GM21717 (cell line): ENCODE data around the gene IKZF2.

ENCODE experiments used
- ATAC-seq: cut with Tn5 transposase; IDR thresholded peaks from one replicate; pipeline ENCODE4 v1.9.1; 2021; ENCODE audit warnings: mild to moderate bottlenecking, moderate library complexity; ENCODE audit not compliant: unreplicated experiment

The IKZF2 gene

GRCh38 chr2:213156717-213157116 is 5.3 kb upstream of the IKZF2 start:
- no peak for ATAC-seq

- ATAC-seq, result no peak
Observed at GRCh38 chr2:213152888-213153287, 1.5 kb upstream of the IKZF2 start.

DNA sequence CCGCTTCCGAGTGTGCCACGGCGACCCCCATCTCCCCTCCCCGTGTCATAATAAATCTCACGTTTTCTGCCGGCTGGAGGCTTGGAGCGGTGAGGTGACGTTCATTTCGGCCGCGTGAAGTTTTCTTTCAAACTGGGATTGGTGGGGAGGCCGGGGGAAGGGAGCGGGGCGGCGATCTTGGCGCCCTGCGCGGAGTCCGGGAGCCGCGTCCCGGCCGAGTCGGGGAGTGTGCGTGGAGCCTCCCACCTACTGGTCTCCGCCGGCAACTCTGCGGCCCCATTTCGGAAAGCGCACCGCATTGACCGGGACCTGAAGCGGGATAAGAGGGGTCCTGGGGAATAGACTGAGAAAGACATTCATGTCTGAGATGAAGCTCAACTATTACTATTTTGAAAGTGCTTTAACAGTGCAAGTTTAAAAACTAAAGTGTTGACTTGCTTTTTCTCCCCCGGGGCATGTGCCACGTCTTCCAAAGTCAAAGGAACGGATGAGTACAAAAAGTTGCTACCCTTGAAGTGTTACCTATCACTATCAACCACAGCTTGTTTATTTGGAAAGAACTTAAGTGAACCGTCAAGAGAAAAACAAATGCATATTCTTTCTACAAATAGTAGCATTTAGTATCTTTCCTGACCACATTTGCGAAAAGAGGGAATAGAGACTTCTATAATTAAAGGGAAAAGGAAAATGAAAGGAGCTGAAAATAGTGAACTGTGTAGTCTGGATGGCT is 818 bp upstream of the IKZF2 start:
- ATAC-seq, result peak; percentile 34

- ATAC-seq, result no peak
Observed at GRCh38 chr2:213150315-213151097, 906 bp downstream of the IKZF2 start.

GRCh38 chr2:213149949-213150314 is 1.5 kb downstream of the IKZF2 start:
- ATAC-seq, result no peak

GRCh38 chr2:213149294-213149875 is 2.0 kb downstream of the IKZF2 start:
- no peak for ATAC-seq

- no peak for ATAC-seq
Observed at GRCh38 chr2:213148572-213149261, 2.7 kb downstream of the IKZF2 start.

DNA sequence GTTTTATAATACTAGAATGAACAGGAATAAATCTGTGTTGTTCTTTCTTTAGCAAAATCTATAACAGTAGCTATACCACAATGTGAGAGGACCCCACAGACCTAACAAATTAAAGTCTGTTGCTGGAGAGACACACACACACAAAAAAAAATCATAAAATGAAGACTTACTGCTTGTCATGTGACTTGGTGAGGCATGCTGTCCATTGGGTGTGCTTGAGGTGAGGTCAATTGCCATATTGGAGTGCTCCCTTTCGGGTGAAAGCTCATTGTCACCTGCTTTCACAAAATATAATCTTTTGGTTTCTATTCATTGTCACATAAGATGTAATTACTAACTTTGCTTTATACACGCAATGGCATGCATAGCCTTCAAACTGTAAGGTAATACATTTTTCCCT is 3.9 kb downstream of the IKZF2 start:
- ATAC-seq, result no peak

GRCh38 chr2:213145715-213146242 is 5.6 kb downstream of the IKZF2 start:
- no peak for ATAC-seq

DNA sequence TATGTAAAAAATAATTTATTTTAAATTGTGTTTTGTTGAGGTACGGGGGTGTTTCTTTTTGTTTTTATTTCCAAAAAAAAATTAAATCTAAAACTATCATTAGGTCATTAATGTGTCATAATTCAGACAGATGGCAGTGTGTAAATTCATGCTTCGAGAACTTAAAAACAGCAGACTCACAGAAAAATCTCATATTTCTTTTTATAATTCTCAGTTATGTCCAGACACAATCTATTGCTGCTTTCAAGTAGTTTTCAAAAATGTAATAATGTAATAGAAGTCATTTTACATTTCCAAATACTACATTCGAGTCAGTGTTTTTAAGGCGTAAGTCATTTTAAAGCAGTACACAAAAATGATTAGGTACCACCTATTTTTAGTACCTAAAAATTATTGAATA is 14.3 kb downstream of the IKZF2 start:
- no peak for ATAC-seq

DNA sequence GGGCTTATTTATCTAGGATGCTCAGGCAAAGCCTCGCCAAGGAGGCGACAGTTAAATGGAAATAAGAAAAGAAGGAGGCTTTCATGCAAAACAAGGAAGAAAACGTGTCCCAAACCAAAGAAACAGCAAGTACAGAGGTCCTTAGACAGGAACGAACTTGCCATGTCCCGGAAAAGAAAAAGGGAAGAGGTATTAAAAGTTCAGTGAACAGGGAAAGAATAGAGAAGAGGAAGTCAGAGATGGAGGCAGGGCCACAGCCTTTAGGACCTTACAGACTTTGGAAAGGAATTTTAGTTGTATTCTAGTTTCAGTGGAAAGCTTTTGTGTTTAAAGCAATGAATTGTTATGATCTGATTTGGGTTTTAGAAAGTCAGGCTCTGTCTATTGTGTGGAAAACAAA is 22.1 kb downstream of the IKZF2 start:
- no peak for ATAC-seq

DNA sequence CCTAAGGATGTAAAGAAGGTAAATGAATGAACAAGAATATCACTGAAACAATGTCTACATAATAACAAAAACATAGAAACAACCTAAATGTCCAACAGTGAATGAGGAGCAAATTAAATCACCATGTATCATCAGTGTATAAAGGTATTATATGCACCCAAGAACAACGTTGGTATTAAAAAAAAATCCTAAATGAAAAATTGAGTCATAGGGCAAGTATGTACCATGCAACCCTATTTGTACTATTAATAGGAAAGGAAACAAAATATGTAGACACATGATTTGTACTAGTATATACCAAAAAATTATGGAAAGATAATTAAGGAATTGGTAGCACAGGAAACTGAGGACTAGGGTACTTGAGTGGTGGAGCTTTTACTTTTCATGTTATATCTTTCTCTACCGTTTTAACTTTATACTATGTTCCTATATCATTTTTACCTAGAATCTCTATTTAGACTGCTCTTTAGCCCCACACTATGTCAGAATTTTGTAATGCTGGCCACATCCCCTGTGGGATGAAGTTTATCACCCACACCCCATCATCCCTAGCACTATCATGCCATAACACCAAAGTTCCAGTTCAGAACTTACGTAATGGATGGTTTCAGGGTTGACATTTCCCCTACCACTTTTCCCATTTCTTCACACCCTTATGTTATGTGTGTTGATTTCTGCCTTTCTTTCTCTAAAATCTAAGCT is 25.6 kb downstream of the IKZF2 start:
- ATAC-seq, result no peak

- ATAC-seq, result no peak
Observed at GRCh38 chr2:213122725-213123124, 28.7 kb downstream of the IKZF2 start.

DNA sequence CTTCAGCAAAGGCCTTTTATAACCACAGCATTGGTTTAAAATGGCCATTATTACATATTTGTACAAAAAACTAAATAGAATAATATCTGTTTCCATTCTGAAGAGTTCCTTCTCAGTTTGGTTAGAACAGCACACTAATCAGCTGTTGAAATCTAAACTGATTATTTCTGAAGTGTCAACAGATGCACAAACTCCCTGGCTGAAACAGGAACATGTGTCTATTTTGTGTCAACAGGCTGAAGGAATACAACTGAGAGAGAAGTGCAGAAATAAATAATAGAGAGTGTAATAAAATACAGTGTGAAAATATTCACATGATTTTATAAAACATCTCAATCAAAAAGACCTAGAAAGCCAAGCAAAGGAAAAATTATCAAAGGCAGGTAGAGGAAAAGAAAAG is 29.7 kb downstream of the IKZF2 start:
- ATAC-seq, result no peak

DNA sequence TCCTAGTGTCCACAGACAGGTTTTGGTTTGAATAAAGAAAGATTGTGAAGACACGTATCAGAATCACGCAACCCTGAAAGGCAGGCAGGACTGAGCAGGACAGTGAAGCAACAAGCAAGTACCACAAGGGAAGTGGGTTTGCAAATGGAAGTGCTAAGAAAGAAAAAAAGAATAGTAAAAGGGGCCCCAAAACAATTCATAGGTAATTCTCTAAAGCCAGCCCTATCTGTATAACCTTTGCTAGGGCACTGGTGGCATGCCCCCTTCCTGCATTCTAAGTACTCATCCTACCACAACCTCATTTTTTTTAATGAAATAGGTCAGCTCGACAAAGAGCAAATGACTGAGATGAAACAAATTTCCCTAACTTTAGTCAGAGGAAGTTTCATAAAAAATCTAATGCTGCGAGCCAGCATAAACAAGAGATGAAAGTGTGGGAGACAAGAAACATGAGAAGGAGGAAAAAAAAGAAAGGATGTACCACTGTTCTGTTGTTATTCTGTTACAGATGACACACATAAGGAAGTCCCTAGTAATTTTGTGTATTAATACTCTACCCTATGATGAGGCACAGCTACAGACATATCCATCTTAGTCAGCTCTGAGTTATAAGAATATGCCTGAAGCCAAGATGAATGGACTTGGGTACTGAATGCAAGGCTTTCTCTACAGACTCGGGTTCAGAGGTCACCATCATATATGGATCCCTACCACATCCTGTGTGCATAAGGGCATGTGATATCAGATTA is 32.2 kb downstream of the IKZF2 start:
- ATAC-seq, result peak; percentile 88

DNA sequence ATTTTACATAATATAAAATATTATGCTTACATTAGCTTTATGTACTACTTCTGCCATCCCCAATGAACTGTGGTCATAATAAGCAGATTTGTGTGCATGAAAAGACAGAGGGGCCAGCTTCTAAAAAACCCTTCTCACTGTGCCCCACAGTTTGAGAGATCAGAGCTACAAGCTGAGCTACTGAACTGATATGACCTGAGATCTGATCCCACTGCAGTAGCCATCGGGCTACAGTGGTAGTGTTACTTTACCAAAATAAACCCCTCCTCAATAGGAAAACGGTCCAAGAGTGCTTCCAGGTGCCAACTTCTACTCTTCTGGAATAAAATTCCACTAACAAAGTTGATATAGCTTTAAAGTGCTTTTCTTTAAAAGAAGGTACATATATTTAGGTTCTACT is 43.1 kb downstream of the IKZF2 start:
- no peak for ATAC-seq

GRCh38 chr2:213107728-213108127 is 43.7 kb downstream of the IKZF2 start:
- no peak for ATAC-seq

DNA sequence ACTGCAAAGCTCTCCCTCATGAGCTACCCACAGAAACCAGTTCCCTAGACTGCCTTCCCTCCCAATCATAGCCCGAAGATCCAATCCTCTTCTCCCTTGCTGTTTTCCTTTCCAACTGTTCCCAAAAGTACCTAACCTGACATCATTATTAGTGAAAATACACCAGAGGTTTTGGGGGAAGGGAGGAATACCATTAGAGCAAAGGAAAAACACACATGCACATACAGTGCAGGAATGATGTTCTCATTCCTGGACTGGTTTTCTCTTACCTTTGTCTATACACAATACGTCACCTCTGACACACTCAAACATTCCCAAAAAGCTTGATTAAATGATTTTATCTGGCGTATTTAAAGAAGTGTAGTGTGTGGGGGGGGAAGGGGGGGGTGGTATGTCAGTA is 46.2 kb downstream of the IKZF2 start:
- no peak for ATAC-seq

GRCh38 chr2:213104903-213105202 is 46.6 kb downstream of the IKZF2 start:
- no peak for ATAC-seq
